ENCODE measurements around the gene SNAPC2. TPM values are rescaled to one million over a fixed set of nuclear protein-coding genes. Genes with fewer than 3 reads are reported as not detected.

The SNAPC2 gene
- total RNA-seq, 1 experiment from 2014 or later, result 23.2 TPM

- ChIA-PET POLR2A (interaction anchor here (0.6 to 1.3 kb wide), 4 partner anchors 47 to 339 kb away, joined by 3 to 4 read pairs (median 4); no protein-coding TSS in a partner anchor), CTCF (interaction anchor here (0.7 to 7.2 kb wide), 11 partner anchors 8 to 80 kb away, joined by 3 to 92 read pairs (median 14); partner anchors contain the start of genes LRRC8E, MAP2K7 and TIMM44)
- Mint-ChIP-seq H3K27me3 (ENCODE audit: low read depth) (peaks cover 28% of the 10 kb centered on the region), H3K36me3 (no peaks in the 10 kb centered on the region), H3K4me1 (peaks cover 9% of the 10 kb centered on the region), H3K9me3 (no peaks in the 10 kb centered on the region), H3K27ac (no peak overlapping the region), H3K4me3 (no peak overlapping the region)
- no peak for DNase-seq (ENCODE audit: low spot score)
- TF ChIP-seq FOXP1 (CRISPR knock-in tag; IDR thresholded peaks at IDR 0.05; ENCODE audit: borderline replicate concordance) (0 out of 2 replicates have a peak, but pooled peaks have one; percentile 16), TEAD4 (CRISPR knock-in tag; IDR thresholded peaks at IDR 0.05) (no peak)
- no peak for ATAC-seq
Observed at GRCh38 chr19:7921967-7922835, 2.1 kb downstream of the SNAPC2 start.

- Mint-ChIP-seq H3K4me1 (peaks cover 9% of the 10 kb centered on the region), H3K4me3 (no peak overlapping the region), H3K9me3 (no peaks in the 10 kb centered on the region), H3K27ac (no peak overlapping the region), H3K27me3 (ENCODE audit: low read depth) (peaks cover 24% of the 10 kb centered on the region), H3K36me3 (no peaks in the 10 kb centered on the region)
- ATAC-seq (no peak), DNase-seq (ENCODE audit: low spot score) (no peak)
- ChIA-PET POLR2A (interaction anchor here (1.3 kb wide), 1 partner anchor 65 kb away, joined by 4 read pairs; no protein-coding TSS in a partner anchor), CTCF (interaction anchor here (1.2 to 4.0 kb wide), 6 partner anchors 19 to 79 kb away, joined by 5 to 92 read pairs (median 12); partner anchors contain the start of genes LRRC8E, MAP2K7 and TIMM44)
- TF ChIP-seq ZNF671 (CRISPR knock-in tag; IDR thresholded peaks at IDR 0.05), result no peak
- TF ChIP-seq PRDM15 (CRISPR knock-in tag; IDR thresholded peaks at IDR 0.05), result no peak
- no peak for TF ChIP-seq KAT7 (CRISPR knock-in tag; IDR thresholded peaks at IDR 0.05; ENCODE audit: borderline replicate concordance)
- no peak for TF ChIP-seq TP53 (CRISPR knock-in tag; IDR thresholded peaks at IDR 0.05)
- no peak for TF ChIP-seq FOXP4 (CRISPR knock-in tag; IDR thresholded peaks at IDR 0.05)
- TF ChIP-seq CTCF (IDR thresholded peaks at IDR 0.05), result no peak
- no peak for TF ChIP-seq AR (CRISPR knock-in tag; IDR thresholded peaks at IDR 0.05)
- TF ChIP-seq IRF2 (CRISPR knock-in tag; IDR thresholded peaks at IDR 0.05; ENCODE audit: borderline replicate concordance, low read depth), result no peak
- TF ChIP-seq ZNF138 (CRISPR knock-in tag; conservative IDR thresholded peaks at IDR 0.05), result no peak
Observed at GRCh38 chr19:7922836-7923195, 2.7 kb downstream of the SNAPC2 start.

Data from WTC11 (cell line).